Heart left ventricle (tissue), 13 donors: Measurements from ENCODE around the gene SPATA12.

Experiments used
- CTCF ChIP-seq, 12 donors: fragments of 200-600 bp; sonication (generic) in 4 of 12; IDR thresholded peaks; one replicate each; pipeline versions ENCODE4 v1.5.0 to v1.8.0; 2018 to 2022; ENCODE audit warnings: antibody characterized with exemption in 12 of 12, mild to moderate bottlenecking in 5 of 12
- POLR2A ChIP-seq, 2 donors: fragments of 450-650 bp; IDR thresholded peaks; one replicate each; pipeline ENCODE4 v1.6.1; 2017; ENCODE audit warnings: antibody characterized with exemption in 2 of 2, mild to moderate bottlenecking in 2 of 2, moderate library complexity in 2 of 2
- donor health status: ischemic (EF 13 %, LVEDD 7.1; RV severe dilation, severe dysfunction).
- donor health status: DM: no; HTN: yes; CAD: no.
- donor health status: DM: no; HTN: no; CAD: no.
- donor health status: ischemic (EF 25% LVEDD 6.9; RV normal size, moderate dysfunction).
- donor health status: ischemic (EF 25% LVEDD 5.7; RV mildly dilated, moderate dysfunction).
- donor health status: ischemic (EF 35%, LVEDD 5.7; RV mildly dilated, moderate dysfunction).
- donor health status: nonischemic (EF 11% LVEDD 7.7; RV severe dilation, severe dysfunction).
- donor health status: DM: yes; HTN: yes; CAD: no.
- donor health status: PGD.
- donor health status: ischemic (EF 29% LVEDD 5.4; RV normal size, mild dysfunction).
- donor health status: nonischemic (EF 23%, LVEDD 6.1; RV moderate dilation, normal function).

GRCh38 chr3:57109437-57110199, 49.2 kb downstream of the SPATA12 start:
- TF ChIP-seq CTCF (IDR thresholded peaks at IDR 0.05) (no peak), POLR2A (IDR thresholded peaks at IDR 0.05) (no peak)
